Anterior cingulate cortex (tissue), 58 donors: ENCODE results near the gene HDHD3.
"Not testable (repeated sequence)": the region's sequence is repeated elsewhere in the genome, so short reads cannot be mapped to it uniquely, and the experiment has no call there.

Experiments used
- DNase-seq, 58 donors: peaks; one replicate each; lab custom pipeline; 2025; lab: John Stamatoyannopoulos, UW

The HDHD3 gene

GRCh38 chr9:113376634-113377567, at the start of gene HDHD3:
HDHD3 (minus strand) TSS chr9:113376986; CDS start chr9:113374354, 2,632 bp downstream.
- peak in 56 of 58 donors; percentile 8 to 86 (median 63) for DNase-seq

GRCh38 chr9:113425072-113425471, 48.3 kb upstream of the HDHD3 start:
- no peak for DNase-seq

- DNase-seq, result no peak
Observed at GRCh38 chr9:113421726-113422125, 44.9 kb upstream of the HDHD3 start.

GRCh38 chr9:113417370-113417769, 40.6 kb upstream of the HDHD3 start:
- DNase-seq, result no peak

GRCh38 chr9:113416149-113416721, 39.4 kb upstream of the HDHD3 start:
- peak in 1 of 58 donors; percentile 2 for DNase-seq

- peak; percentile 77 to 99 (median 94) for DNase-seq
Observed at GRCh38 chr9:113410207-113410864, 33.5 kb upstream of the HDHD3 start, which contains the start of the genes C9orf43 and POLE3. C9orf43 (plus strand) TSS chr9:113410747; CDS start chr9:113413494, 2,747 bp downstream. POLE3 (minus strand) TSS chr9:113410675; CDS start chr9:113410293, 382 bp downstream.

GRCh38 chr9:113409883-113410206, 33.1 kb upstream of the HDHD3 start:
- peak in 5 of 58 donors; percentile 41 to 75 (median 58) for DNase-seq

- no peak for DNase-seq
Observed at GRCh38 chr9:113409481-113409880, 32.7 kb upstream of the HDHD3 start.

GRCh38 chr9:113406873-113407511, 30.2 kb upstream of the HDHD3 start:
- DNase-seq, result peak in 40 of 58 donors; percentile 3 to 66 (median 25)

GRCh38 chr9:113406353-113406752, 29.6 kb upstream of the HDHD3 start:
- not testable (repeated sequence) for DNase-seq

- no peak for DNase-seq
Observed at GRCh38 chr9:113403646-113404045, 26.9 kb upstream of the HDHD3 start.

- DNase-seq, result peak; percentile 74 to 100 (median 98)
Observed at GRCh38 chr9:113401027-113401792, 24.4 kb upstream of the HDHD3 start, which contains the start of gene ALAD. ALAD (minus strand) TSS chr9:113401284; CDS start chr9:113393559, 7,725 bp downstream.

GRCh38 chr9:113399646-113400200, 22.9 kb upstream of the HDHD3 start:
- DNase-seq, result no peak

- no peak for DNase-seq
Observed at GRCh38 chr9:113398796-113399195, 22.0 kb upstream of the HDHD3 start.

GRCh38 chr9:113397203-113397631, 20.4 kb upstream of the HDHD3 start:
- no peak for DNase-seq

- no peak for DNase-seq
Observed at GRCh38 chr9:113395000-113395861, 18.4 kb upstream of the HDHD3 start.

GRCh38 chr9:113393281-113393680, 16.5 kb upstream of the HDHD3 start:
- DNase-seq, result peak in 43 of 58 donors; percentile 7 to 79 (median 40)

- no peak for DNase-seq
Observed at GRCh38 chr9:113391917-113392316, 15.1 kb upstream of the HDHD3 start.
